ENCODE results near the gene STK10.

GRCh38 chr5:172140866-172141265, 47.2 kb downstream of the STK10 start:
- TF ChIP-seq TCF7L2 (IDR thresholded peaks at IDR 0.05; ENCODE audit: low read depth, low read length) (no peak), NR2F6 (CRISPR knock-in tag; IDR thresholded peaks at IDR 0.05) (no peak), KAT7 (CRISPR knock-in tag; IDR thresholded peaks at IDR 0.05; ENCODE audit: borderline replicate concordance) (no peak), ARID4B (CRISPR knock-in tag; IDR thresholded peaks at IDR 0.05) (no peak), THAP12 (CRISPR knock-in tag; IDR thresholded peaks at IDR 0.05) (no peak), MAZ (CRISPR knock-in tag; conservative IDR thresholded peaks at IDR 0.05 in 1 of 2, IDR thresholded peaks at IDR 0.05 in 1 of 2) (no peak), POLR2A (conservative IDR thresholded peaks at IDR 0.05) (no peak), REST (IDR thresholded peaks at IDR 0.05; ENCODE audit: borderline replicate concordance) (no peak), REST (CRISPR knock-in tag; IDR thresholded peaks at IDR 0.05; ENCODE audit: low read depth) (no peak), CTCF (IDR thresholded peaks at IDR 0.05 in 2 of 3, conservative IDR thresholded peaks at IDR 0.05 in 1 of 3; ENCODE audit: insufficient read depth in 2 of 3, low read depth in 1 of 3, low read length in 3 of 3) (no peak), SMARCA4 (IDR thresholded peaks at IDR 0.05) (no peak), GMEB1 (CRISPR knock-in tag; IDR thresholded peaks at IDR 0.05) (no peak)
